Fibroblast of skin of left quadriceps (primary cell): Measurements from ENCODE around the gene VIT.

ENCODE experiments used
- DNase-seq, 2 experiments: peaks; one replicate each; pipeline ENCODE4 v3.0.0-alpha.2; 2013; ENCODE audit warnings: low read depth in 2 of 2

VIT gene

DNA sequence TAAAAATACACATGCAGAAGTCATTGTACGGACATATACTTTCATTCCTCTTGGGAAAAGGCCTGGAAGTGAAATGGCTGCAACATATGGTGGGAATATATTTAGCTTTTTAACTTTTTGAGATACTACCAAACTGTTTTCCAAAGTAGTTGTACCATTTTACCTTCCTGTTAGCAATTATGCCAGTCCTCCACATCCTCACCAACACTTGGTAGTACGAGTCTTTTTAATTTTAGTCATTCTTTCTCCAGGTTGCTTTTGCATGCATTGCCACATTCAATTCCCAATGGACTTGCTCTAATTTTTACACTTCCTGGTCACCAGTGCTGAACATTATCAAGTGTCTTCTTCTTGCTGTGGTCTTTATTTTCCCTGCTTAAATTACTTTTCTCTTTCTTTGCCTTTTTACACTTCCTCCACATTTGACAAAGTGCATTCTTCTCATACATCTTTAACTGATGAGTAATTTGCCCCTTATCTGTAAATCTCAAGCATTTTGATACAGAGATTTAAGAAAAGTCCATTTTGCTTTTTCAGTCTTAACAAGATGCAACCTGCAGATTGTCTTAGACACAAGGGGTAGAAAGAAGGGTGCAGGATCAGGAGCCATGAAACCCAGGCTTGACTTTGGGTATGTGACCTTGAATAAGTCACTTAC is 14.5 kb downstream of the VIT start:
- DNase-seq: no peak

DNA sequence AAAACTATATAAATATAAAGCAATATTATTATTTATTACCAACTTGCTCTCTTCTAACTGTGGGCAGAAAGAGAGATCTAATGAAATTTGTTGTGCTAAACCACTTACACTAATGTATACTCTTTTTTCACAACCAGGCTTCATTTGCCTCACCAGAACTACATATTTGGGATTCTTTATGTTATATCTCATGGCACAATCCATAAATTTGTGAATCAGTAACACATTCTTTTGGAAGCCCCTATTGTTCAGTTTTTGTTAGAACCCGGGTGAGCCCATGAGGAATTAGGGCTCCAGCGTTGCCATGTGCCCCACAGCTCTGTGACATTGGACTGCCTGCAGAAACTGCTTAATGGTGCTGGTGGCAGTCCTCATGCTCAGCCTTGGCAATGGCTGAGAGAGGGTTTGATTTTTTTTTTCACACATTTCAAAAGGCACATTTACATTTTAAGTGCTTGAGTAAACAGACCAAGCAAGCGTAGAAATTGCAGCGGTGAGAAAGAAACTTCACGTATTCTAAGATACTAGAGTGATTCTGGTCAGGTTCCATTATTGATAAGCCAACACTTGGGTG is 15.3 kb downstream of the VIT start:
- DNase-seq: peak; percentile 43 to 45

DNA sequence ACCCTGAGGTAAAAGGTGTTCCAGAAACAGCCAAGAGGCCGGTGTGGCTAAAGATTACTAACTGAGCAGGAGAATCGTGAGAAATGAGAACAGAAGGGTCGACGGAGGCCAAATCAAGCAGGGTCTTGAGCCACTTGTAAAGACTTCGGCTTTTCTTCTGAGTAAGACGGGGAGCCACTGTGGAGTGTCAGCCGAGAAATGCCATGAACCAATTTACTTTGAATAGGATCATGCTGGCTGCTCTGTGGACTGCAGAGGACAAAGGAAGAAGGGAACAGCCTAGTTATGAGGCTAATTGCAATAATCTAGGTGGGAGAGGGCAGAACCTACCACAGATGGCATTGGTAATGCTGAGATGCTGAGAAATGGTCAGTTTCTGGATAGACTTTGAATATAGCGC is 16.8 kb downstream of the VIT start:
- no peak for DNase-seq

DNA sequence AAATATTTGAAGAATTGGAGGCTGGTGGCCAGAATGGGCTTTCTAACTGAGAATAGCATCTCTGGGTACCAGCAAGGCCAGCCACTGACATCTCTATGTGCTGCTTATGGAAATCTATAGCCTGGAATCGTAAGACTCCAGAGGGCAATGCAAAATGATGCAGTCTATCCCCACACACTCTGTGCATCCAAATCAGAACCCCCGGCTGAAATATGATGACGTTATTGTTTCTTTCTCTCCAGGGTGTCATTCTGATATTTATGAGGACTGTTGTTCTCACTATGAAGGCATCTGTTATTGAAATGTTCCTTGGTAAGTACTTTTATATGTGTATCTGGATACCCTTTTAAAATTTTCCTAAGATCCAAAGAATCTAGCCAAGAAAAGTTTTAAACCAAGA is 19.6 kb downstream of the VIT start:
- DNase-seq: no peak

DNA sequence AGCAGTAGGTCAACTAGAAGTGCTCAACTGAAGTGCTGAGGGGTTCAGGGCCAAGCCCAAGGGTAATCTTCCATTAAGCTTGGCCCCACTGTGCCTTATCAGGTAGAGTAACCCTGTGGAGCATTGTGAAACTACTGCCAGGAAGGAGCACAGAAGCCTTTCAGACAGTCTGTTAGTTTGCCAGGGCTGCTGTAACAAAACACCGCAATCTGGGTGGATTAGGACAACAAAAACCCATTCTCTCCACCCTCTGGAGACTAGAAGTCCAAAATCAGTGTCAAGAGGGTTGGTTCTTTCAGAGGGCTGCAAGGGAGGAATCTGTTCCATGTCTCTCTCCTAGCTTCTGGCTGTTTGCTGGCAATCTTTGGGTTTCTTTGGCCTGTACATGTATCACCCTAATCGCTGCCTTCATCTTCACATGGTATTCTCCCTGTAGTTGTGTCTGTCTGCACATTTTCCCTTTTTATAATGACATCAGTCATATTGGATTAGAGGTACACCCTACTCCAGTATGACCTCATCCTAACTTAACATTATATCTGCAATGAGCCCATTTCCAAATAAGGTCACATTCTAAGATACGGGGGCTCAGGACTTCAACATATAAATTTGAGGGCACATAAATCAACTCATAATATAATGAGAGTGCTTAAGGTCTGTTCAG is 21.2 kb downstream of the VIT start:
- no peak for DNase-seq

- DNase-seq: no peak
These were observed 31.0 kb downstream of the VIT start for GRCh38 chr2:36727550-36727949.

DNA sequence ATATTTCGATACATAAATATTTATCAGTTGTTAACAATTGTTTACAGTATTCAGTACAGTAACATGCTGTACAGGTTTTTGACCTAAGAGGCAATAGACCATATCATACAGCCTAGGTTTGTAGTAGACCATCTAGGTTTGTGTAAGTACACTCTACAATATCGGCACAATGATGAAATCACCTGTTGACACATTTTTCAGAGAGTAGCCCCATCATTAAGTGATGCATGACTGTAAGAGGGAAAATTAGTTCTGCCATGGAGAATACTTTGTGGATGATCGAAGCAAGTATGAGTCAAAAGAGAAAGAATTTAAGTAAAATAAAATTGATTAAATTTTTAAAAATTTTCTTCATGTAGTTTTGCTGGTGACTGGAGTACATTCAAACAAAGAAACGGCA is 32.6 kb downstream of the VIT start:
- DNase-seq: no peak

DNA sequence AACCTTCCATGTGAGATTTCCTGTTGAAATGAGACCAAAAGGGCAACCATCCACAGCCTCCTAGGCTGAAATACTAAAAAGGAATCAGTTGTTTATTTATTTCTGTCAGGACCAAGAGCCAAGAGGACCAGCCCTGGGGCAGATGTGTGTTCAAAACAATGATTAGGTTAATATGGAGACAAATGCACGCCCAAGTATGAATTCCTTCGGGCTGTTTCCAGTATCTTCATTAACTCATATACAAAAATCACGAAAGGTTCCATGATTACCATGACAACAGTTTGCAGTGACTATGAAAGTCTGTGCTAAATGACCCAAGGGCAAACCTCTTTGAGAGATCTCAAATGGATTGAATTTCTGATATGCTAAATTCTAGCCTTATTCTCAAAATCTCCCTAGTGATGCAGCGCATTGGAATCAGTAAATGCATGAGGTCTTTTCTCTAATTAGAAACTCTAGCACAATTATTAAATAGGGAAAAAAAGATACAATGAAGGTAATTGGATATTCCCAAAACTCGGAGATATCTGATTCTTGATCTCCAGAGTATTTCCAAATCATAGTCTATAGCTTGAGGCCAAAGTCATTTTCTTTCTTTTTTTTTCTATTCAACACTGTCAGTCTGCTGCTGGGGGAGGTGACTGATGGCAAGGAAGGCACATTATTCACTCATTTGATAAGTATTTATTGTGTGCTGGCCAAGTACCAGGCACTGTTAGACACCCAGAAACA is 35.6 kb downstream of the VIT start:
- no peak for DNase-seq

DNA sequence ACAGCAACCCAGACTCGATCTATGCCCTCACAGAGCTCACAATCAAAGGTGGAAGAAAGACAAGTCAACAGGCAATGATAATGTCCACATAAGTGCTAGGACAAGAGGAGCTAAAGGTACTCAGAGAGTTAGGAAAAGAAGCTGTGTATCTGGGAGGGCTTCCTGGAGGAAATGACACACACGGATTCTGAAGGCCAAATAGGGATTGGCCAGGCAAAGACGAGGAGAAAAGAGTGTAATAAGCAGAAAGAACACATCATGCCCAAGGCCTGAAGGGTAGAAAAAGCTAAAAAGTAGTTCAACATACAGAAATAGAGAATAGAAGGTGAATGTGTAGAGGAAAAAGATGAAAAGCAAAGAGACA is 36.1 kb downstream of the VIT start:
- DNase-seq: no peak

DNA sequence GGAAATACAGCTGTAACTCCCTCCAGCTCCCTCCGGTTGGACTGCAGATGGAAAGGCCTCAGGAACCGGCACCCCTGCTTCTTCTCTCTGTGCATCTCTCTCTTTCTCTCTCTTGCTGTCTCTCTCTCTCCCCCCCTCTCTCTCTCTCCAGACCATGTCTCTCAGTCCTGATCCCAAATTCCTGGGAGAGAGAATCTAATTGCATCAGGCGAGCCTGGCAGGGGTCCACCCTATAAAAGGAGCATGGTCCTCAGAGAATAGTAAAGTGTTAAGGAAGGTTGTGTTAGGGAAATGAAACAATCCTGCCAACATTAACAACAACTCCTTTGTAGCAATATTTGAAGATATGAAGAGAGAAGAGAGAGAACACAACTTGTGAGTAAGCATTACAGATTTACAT is 36.7 kb downstream of the VIT start:
- no peak for DNase-seq

GRCh38 chr2:36734304-36734703 is 37.8 kb downstream of the VIT start:
- no peak for DNase-seq

DNA sequence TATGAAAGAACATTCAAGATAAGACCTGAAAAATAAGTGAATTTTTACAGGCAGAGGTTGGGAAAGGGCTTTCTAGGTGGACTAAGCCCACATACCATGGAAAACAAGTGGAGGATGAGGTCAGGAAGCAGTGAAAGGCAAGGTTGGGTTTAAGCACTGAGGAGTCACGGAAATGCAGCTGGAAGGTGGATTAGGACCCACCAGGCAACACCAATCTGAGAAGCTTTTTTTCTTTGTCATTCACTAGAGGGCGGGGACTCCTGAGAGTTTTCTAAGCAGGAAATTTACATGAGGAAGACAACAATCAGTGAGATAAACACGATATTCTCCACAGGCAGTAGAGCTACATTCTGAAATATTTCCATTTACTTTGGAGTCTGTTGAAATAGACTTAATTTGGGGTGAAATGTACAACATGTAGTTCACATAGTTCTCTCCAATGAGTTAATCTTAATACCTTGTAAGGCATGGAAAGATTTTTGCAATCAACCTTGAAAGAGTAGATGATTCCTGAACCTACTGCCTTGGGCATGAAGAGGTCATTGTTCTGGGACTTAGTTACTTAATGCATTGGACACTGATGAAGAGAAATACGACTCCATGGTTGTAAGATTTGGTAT is 40.7 kb downstream of the VIT start:
- no peak for DNase-seq

DNA sequence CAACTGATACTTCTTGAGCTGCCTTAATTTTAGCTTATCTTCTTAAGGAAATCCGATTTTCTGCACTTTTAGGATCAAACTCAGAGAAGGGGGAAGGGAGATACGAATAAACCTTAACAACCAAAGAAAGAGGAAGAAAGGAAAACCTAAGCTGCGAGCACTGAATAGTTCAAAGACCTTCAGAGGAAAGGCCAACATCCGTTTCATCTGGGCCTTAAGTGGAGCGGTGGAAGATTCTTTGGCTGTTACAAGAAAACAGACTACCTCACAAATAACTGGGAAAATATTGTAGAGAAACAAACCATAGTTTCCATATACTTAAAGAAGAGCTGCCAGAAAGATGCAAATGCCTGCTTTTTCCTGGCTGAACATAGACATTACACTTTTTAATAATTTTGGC is 43.6 kb downstream of the VIT start:
- DNase-seq: no peak

DNA sequence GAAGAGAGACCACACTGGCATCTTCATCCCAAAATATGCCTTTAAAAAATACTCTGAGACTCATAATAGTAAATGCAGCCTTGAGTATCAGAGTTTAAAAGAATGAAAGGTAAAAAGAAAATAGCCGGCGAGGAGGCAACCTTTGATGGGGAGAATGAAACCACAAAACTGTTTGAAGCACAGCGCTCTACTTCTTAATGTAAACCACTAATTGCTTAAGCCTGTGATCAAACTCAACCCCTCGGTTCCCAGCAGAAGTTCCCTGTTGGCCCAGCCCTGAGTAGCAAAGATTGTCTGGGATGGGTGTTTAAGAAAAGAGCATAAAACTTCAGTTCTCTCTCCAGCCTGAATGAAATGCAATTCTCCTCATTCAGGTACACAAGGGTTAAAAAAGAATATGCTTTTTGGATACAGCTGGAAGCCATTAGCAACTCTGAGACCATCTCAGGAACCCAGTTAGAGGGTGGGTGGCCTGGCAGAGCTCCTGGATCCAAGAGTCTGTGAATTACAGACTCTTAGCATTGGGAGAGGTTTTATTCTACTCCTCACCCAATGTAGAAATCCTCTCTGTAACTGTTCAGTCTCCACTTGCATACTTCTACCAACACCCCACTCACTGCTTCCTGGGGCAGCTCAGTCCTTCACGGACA is 44.8 kb downstream of the VIT start:
- DNase-seq: no peak

GRCh38 chr2:36743954-36744353 is 47.4 kb downstream of the VIT start:
- DNase-seq: no peak

DNA sequence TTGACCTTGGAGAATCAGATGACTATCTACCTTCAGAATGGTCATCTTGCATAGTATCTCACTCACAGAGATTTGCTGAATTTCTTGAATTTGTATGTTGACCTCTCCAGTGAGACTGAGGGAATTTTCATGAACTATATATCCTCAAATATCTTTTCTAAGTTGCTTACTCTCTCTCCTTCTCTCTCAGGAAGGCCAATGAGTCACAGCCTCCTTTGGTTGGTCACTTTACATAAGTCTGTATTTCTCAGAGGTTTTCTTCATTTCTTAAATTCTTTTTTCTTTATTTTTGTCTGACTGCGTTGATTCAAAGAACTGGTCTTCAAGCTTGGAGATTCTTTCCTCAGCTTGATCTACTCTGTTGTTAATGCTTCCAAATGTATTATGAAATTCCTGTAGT is 51.7 kb downstream of the VIT start:
- no peak for DNase-seq

DNA sequence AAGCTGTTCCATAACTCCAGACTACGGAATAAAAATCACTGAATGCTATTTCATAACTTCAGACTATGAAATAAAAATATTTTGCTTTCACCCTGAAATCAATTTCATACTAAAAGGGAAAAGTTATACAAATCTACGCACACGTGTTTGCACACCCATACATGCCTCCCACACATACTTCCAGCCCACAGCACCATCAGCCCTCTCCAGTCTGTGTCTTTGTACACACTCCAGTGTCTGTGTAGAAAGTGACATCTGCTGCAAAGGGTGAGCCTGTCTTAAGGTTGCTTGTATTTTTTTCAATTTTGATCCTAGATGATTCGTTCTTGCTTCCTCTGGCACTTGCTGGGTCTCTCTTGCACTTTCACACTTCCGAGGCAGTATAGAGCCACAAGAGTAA is 53.6 kb downstream of the VIT start:
- no peak for DNase-seq

GRCh38 chr2:36753706-36754221 is 57.3 kb downstream of the VIT start:
- DNase-seq: no peak

GRCh38 chr2:36754578-36754977 is 58.1 kb downstream of the VIT start:
- no peak for DNase-seq

GRCh38 chr2:36756438-36756837 is 59.9 kb downstream of the VIT start:
- DNase-seq: no peak

- no peak for DNase-seq
These were observed 66.4 kb downstream of the VIT start for GRCh38 chr2:36762764-36763490.
